Medulla oblongata (tissue), 1 donor: ENCODE data around the gene TTC22.

ENCODE experiments used
- DNase-seq: peaks from one replicate; pipeline ENCODE4 v3.0.0-alpha.2; 2015; ENCODE audit errors: extremely low spot score

The TTC22 gene

GRCh38 chr1:54751426-54751825 lies 49.7 kb downstream of the TTC22 start:
- DNase-seq: no peak

- no peak for DNase-seq
Measured at GRCh38 chr1:54750596-54750995, 50.5 kb downstream of the TTC22 start.

DNA sequence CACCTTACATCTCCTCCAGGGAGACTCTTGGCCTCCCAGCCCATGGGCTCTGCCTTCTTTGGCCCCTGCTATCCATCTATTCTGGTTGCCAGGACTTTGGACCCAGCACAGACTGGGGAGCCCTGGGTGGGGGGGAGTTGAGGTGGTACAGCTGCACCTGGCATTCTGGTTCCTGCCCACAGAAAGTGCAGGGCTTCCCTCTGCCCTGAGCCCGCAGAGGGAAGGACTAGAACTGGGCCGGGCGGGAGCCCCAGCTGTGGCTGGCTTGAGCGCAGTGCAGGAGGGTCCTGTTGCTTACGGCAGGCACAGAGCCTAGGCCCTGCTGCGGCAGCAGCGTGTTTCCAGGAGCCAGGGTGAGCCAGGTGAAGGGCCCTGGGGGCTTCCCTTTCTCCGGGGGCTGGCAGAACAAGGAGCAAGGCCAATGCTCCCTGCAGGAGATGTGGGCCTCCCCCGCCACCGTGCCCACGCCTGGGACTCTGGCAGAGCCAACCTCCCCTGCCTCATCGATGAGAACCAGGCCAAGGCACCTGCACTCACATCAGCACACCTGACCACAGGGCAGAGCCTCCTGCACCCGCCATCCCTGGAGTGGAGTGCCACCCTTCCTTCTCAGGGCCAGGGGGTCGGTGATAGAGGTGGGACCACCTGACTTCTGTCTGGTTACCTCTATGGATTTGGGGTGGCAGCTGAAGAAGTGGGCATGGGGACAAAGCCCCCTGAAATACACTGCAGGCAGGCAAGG lies 52.9 kb downstream of the TTC22 start:
- no peak for DNase-seq

- DNase-seq: no peak
Measured at GRCh38 chr1:54745864-54746263, 55.3 kb downstream of the TTC22 start.

GRCh38 chr1:54745274-54745673 lies 55.8 kb downstream of the TTC22 start:
- DNase-seq: no peak

DNA sequence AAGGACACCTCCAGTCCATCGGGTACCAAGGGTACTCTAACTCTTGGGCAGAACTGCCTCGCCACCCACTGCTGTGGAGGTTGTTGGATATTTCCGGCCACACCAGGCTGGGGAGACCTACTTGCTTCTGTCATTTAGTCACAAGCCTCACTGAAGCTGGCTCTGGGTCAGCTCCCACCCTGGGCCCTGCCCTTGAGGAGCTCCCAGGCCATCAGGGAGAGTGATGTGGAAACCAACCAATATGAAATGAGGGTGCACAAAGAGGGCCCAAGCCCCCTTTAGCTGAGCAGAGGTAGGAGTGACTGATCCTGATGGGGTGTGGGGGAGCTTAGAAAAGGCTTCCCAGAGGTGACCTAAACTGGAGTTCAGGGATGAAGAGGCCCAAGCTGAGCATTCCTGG lies 56.4 kb downstream of the TTC22 start:
- no peak for DNase-seq

- DNase-seq: no peak
Measured at GRCh38 chr1:54743416-54744226, 57.5 kb downstream of the TTC22 start.

DNA sequence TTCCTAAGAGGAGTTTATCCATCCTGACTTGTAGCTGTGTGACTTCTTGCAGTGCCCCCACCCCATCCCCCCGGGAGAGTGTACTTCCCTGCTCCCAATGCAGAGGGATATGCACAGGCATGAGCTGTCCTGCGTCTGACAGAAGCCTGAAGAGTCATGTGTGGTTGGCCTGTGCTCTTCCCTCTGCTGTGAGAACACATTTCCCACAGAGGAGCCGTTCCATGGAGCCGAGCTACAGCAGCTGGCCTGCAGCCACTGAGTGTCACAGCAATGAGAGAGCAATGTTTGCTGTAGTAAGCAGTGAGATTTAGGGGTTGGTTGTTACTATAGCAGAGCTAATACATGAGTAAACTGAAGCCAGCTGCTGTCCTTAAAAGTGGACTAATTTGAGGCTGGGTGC lies 58.8 kb downstream of the TTC22 start:
- no peak for DNase-seq

GRCh38 chr1:54741531-54741930 lies 59.6 kb downstream of the TTC22 start:
- no peak for DNase-seq

DNA sequence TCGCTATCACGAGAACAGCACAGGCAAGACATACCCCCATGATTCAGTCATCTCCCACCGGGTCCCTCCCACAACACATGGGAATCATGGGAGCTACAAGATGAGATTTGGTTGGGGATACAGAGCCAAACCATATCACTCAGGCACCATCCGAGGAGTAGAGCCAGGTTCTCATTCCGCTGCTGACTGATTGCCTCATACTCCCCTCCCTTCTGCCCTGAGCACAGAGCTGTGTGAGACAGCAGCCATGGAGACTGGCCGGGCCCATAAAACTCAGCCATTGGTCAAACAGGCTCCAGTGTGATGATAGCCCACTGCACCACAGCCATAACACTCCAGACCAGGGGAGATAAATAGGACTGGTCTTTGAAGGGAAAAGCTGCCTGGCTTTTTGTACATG lies 62.9 kb downstream of the TTC22 start:
- DNase-seq: no peak

GRCh38 chr1:54736685-54737084 lies 64.4 kb downstream of the TTC22 start:
- DNase-seq: no peak
